ENCODE results near the gene SNN. TPM values are rescaled to one million over a fixed set of nuclear protein-coding genes. Genes with fewer than 3 reads are reported as not detected.

SNN gene
- total and polyA plus RNA-seq, 4 donors: 9.4 to 29.0 (median 18.9) TPM

DNA sequence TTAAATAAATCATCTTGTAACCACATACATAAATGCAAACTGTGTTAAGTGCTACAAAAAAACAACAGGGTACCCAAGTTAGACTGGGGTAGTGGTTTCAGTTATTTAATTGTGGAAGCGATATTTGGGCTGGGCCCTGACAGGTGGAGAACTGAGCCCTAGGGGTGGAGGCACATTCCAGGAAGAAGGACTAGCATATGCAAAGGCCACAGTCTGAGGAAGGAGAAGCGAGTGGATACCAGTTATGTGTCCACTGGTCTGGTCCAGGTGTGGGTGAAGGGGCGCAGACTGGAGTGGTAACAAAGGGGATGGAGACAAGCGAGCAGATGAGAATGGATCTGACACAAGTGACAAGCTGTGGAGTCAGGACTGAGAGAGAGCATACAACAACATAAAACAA lies 51.5 kb downstream of the SNN start:
- H3K9me3 ChIP-seq (ENCODE audit: control insufficient read depth in 4 of 4, insufficient read depth in 3 of 4, low read length in 3 of 4): no peaks in the 10 kb centered on the region
- WGBS, 2 donors: 95 to 98% methylated on average over 4 of the region's 4 CpGs
- no peaks in the 10 kb centered on the region for H3K27me3 ChIP-seq (ENCODE audit: control insufficient read depth in 3 of 3, insufficient read depth in 3 of 3, low read length in 2 of 3)
- no peak for DNase-seq
- H3K36me3 ChIP-seq (ENCODE audit: control insufficient read depth in 4 of 4, insufficient read depth in 4 of 4, low read length in 4 of 4): peaks cover 9 to 32% (median 13%) of the 10 kb centered on the region in 4 donors
- H3K4me3 ChIP-seq: no peak overlapping the region
- no peak for ATAC-seq (ENCODE audit: insufficient read depth, low FRiP score)
- H3K9ac ChIP-seq (ENCODE audit: insufficient read depth in 1 of 2, low read length in 2 of 2): no peak overlapping the region
- peaks cover 0 to 5% (median 3%) of the 10 kb centered on the region in 5 donors for H3K4me1 ChIP-seq (ENCODE audit: control insufficient read depth in 5 of 5, insufficient read depth in 5 of 5, low read length in 5 of 5)
- TF ChIP-seq, protein P1, sequence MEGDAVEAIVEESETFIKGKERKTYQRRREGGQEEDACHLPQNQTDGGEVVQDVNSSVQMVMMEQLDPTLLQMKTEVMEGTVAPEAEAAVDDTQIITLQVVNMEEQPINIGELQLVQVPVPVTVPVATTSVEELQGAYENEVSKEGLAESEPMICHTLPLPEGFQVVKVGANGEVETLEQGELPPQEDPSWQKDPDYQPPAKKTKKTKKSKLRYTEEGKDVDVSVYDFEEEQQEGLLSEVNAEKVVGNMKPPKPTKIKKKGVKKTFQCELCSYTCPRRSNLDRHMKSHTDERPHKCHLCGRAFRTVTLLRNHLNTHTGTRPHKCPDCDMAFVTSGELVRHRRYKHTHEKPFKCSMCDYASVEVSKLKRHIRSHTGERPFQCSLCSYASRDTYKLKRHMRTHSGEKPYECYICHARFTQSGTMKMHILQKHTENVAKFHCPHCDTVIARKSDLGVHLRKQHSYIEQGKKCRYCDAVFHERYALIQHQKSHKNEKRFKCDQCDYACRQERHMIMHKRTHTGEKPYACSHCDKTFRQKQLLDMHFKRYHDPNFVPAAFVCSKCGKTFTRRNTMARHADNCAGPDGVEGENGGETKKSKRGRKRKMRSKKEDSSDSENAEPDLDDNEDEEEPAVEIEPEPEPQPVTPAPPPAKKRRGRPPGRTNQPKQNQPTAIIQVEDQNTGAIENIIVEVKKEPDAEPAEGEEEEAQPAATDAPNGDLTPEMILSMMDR (IDR thresholded peaks at IDR 0.05; ENCODE audit: control extremely low read depth, extremely low read depth): no peak
- no peak overlapping the region for H3K27ac ChIP-seq (ENCODE audit: low read depth in 1 of 2, low read length in 1 of 2)

DNA sequence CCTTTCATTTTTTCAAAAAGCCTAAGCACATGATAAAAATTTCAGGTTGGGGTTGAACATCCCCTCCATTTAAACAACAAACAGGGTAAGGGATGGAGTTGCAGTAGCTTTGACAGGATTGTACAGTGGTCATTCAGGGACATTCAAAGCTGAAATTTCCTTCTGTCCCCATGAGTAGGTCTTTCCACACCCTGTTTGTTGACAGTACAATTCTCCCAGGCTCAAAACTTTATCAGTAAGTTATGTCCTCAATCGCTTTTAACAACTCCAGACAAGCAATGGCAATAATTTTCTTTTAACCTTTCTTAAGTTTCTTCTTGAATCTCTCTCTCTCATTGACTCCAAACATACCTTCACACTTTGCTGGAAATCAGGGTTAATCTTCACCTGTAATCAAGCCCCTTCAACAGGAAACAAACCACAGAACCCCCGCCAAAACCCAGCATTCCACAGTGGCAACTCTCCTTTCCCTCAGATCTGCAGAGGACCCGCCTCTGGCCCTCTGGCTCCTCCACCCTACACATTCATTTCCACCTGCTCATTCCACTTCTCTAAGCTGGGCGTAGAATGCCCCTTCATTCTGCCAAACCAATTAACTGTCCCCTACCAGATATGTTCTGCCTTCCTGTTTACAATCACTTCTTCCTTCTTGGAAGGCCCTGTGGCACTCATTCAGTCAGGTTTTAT lies 53.7 kb downstream of the SNN start:
- no peaks in the 10 kb centered on the region for H3K27me3 ChIP-seq (ENCODE audit: control insufficient read depth in 3 of 3, insufficient read depth in 3 of 3, low read length in 2 of 3)
- peak in 1 of 3 donors; percentile 43 for DNase-seq
- TF ChIP-seq, protein P1 (IDR thresholded peaks at IDR 0.05; ENCODE audit: control extremely low read depth, extremely low read depth): no peak
- no peak overlapping the region for H3K4me3 ChIP-seq
- H3K27ac ChIP-seq (ENCODE audit: low read depth in 1 of 2, low read length in 1 of 2): peak overlapping the region in 1 of 2 donors; percentile 52
- peak; percentile 56 for ATAC-seq (ENCODE audit: insufficient read depth, low FRiP score)
- H3K36me3 ChIP-seq (ENCODE audit: control insufficient read depth in 4 of 4, insufficient read depth in 4 of 4, low read length in 4 of 4): peaks cover 9 to 38% (median 14%) of the 10 kb centered on the region in 4 donors
- 46 to 64% methylated on average over 4 of the region's 4 CpGs for WGBS, 2 donors
- peaks cover 0 to 4% (median 0%) of the 10 kb centered on the region in 5 donors for H3K4me1 ChIP-seq (ENCODE audit: control insufficient read depth in 5 of 5, insufficient read depth in 5 of 5, low read length in 5 of 5)
- no peak overlapping the region for H3K9ac ChIP-seq (ENCODE audit: insufficient read depth in 1 of 2, low read length in 2 of 2)
- H3K9me3 ChIP-seq (ENCODE audit: control insufficient read depth in 4 of 4, insufficient read depth in 3 of 4, low read length in 3 of 4): no peaks in the 10 kb centered on the region

DNA sequence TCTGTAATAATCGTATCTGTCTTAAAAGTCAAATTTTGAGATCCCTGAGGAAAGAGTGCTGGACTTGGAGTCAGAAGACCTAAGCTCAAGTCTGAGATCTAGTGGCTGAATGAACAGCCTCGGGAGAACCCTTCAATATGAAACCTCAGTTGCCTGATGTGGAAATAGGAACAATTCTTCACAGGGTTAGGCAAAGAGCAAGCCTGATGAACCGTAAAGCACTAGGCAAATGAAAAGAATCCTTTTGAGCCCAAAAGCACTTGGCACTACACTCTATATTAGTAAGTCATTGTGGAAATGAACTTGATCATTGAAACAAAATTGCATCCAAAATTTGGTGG lies 54.2 kb downstream of the SNN start:
- 50 to 53% methylated on average over 3 of the region's 3 CpGs for WGBS, 2 donors
- Histone ChIP-seq H3K27ac (ENCODE audit: low read depth in 1 of 2, low read length in 1 of 2) (peak overlapping the region in 1 of 2 donors; percentile 52), H3K9me3 (ENCODE audit: control insufficient read depth in 4 of 4, insufficient read depth in 3 of 4, low read length in 3 of 4) (no peaks in the 10 kb centered on the region), H3K36me3 (ENCODE audit: control insufficient read depth in 4 of 4, insufficient read depth in 4 of 4, low read length in 4 of 4) (peaks cover 9 to 38% (median 14%) of the 10 kb centered on the region in 4 donors), H3K4me1 (ENCODE audit: control insufficient read depth in 5 of 5, insufficient read depth in 5 of 5, low read length in 5 of 5) (peaks cover 0 to 4% (median 0%) of the 10 kb centered on the region in 5 donors), H3K9ac (ENCODE audit: insufficient read depth in 1 of 2, low read length in 2 of 2) (no peak overlapping the region), H3K4me3 (no peak overlapping the region), H3K27me3 (ENCODE audit: control insufficient read depth in 3 of 3, insufficient read depth in 3 of 3, low read length in 2 of 3) (no peaks in the 10 kb centered on the region)
- DNase-seq: no peak
- no peak for ATAC-seq (ENCODE audit: insufficient read depth, low FRiP score)
- TF ChIP-seq, protein P1 (IDR thresholded peaks at IDR 0.05; ENCODE audit: control extremely low read depth, extremely low read depth): no peak

Data from lung (tissue), 12 donors.